HCT116 (cell line): ENCODE measurements around the gene STRAP.

ENCODE experiments used
- CEBPB ChIP-seq: IDR thresholded peaks from 2 replicates; pipeline ENCODE4 v1.6.1; 2012; ENCODE audit warnings: low read depth
- EZH2 ChIP-seq: fragments of 200-600 bp; sonication (generic); IDR thresholded peaks from 2 replicates; pipeline ENCODE4 v1.6.1; 2017; ENCODE audit warnings: antibody characterized with exemption, mixed run types
- FOSL1 ChIP-seq: IDR thresholded peaks from 2 replicates; pipeline ENCODE4 v1.6.1; 2012; ENCODE audit warnings: low read depth
- POLR2A ChIP-seq: IDR thresholded peaks from 2 replicates; pipeline ENCODE4 v1.7.0; 2011; ENCODE audit warnings: borderline replicate concordance; ENCODE audit not compliant: insufficient read depth, insufficient read length; ENCODE audit errors: extremely low read depth
- RAD21 ChIP-seq: IDR thresholded peaks from 2 replicates; pipeline ENCODE4 v1.6.1; 2012; ENCODE audit warnings: low read depth, mild to moderate bottlenecking
- SP1 ChIP-seq: IDR thresholded peaks from 2 replicates; pipeline ENCODE4 v1.6.1; 2012; ENCODE audit warnings: low read depth
- YY1 ChIP-seq: IDR thresholded peaks from 2 replicates; pipeline ENCODE4 v1.6.1; 2011; ENCODE audit warnings: low read length, low read depth, moderate library complexity, mild to moderate bottlenecking; ENCODE audit not compliant: insufficient replicate concordance; ENCODE audit errors: extremely low read depth
- TF ChIP-seq, protein P1 (sequence below), 3 experiments: fragments of 200-600 bp in 1 of 3; sonication (generic) in 1 of 3; IDR thresholded peaks in 2 of 3; conservative IDR thresholded peaks in 1 of 3; 2 replicates each; pipeline ENCODE4 v1.5.1; 2012 to 2017; ENCODE audit warnings: low read depth in 2 of 3, low read length in 2 of 3, antibody characterized with exemption in 1 of 3, borderline replicate concordance in 1 of 3, control low read depth in 1 of 3, mild to moderate bottlenecking in 1 of 3, mixed read lengths in 1 of 3, mixed run types in 1 of 3, moderate library complexity in 1 of 3; ENCODE audit not compliant: insufficient read depth in 1 of 3
- TF ChIP-seq, protein P2 (sequence below): IDR thresholded peaks from 2 replicates; pipeline ENCODE4 v1.6.1; 2012

DNA sequence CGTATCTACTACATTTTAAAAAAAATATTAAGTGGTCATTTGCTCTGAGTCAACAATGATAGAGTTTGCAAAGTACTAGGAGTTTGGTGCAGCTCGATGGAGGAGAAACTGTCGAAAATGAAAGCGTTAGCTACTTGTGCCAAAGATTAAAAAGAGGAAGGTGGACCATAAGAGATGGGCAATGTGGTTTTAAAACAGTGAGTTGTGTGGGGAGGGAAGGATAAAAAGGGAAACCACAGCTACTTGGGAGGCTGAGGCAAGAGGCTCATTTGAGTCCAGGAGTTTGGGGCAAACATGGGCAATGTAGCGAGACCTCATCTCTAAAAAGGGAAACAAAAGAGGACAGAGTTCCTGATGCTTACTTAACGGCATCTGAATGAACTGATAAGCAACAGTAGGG is 18.2 kb upstream of the STRAP start:
- TF ChIP-seq CEBPB (no peak), EZH2 (no peak), YY1 (no peak), POLR2A (no peak), SP1 (no peak), RAD21 (no peak), FOSL1 (no peak)
- TF ChIP-seq, protein P1, sequence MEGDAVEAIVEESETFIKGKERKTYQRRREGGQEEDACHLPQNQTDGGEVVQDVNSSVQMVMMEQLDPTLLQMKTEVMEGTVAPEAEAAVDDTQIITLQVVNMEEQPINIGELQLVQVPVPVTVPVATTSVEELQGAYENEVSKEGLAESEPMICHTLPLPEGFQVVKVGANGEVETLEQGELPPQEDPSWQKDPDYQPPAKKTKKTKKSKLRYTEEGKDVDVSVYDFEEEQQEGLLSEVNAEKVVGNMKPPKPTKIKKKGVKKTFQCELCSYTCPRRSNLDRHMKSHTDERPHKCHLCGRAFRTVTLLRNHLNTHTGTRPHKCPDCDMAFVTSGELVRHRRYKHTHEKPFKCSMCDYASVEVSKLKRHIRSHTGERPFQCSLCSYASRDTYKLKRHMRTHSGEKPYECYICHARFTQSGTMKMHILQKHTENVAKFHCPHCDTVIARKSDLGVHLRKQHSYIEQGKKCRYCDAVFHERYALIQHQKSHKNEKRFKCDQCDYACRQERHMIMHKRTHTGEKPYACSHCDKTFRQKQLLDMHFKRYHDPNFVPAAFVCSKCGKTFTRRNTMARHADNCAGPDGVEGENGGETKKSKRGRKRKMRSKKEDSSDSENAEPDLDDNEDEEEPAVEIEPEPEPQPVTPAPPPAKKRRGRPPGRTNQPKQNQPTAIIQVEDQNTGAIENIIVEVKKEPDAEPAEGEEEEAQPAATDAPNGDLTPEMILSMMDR (IDR thresholded peaks at IDR 0.05 in 2 of 3, conservative IDR thresholded peaks at IDR 0.05 in 1 of 3; ENCODE audit: borderline replicate concordance in 1 of 3, insufficient read depth in 1 of 3, low read depth in 2 of 3, low read length in 2 of 3), result no peak
- TF ChIP-seq, protein P2, sequence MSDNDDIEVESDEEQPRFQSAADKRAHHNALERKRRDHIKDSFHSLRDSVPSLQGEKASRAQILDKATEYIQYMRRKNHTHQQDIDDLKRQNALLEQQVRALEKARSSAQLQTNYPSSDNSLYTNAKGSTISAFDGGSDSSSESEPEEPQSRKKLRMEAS, result no peak
